HL-60 (cell line): ENCODE results near the gene MEX3C.

Experiments used
- DNase-seq, 2 experiments: peaks; one replicate each; pipeline ENCODE4 v3.0.0-alpha.2; 2010 to 2020; ENCODE audit warnings: low read depth in 1 of 2, low spot score in 1 of 2
- H3K27ac ChIP-seq: fragments of 250-450 bp; sonication (Bioruptor Pico); replicated peaks from 2 replicates; pipeline ENCODE4 v1.5.1; 2020; ENCODE audit warnings: mild to moderate bottlenecking, moderate library complexity
- H3K27me3 ChIP-seq: fragments of 250-450 bp; sonication (Bioruptor Pico); 2 replicates; pipeline ENCODE4 v1.5.1; 2021; ENCODE audit warnings: mild to moderate bottlenecking, moderate library complexity; ENCODE audit not compliant: insufficient read depth, poor library complexity, severe bottlenecking
- H3K4me3 ChIP-seq: replicated peaks from 2 replicates; pipeline ENCODE4 v1.5.1; 2011; ENCODE audit warnings: mild to moderate bottlenecking, control low read depth, low read length; ENCODE audit not compliant: insufficient read depth
- GABPA ChIP-seq: IDR thresholded peaks from 2 replicates; pipeline ENCODE4 v1.6.1; 2012; ENCODE audit warnings: low read depth
- POLR2AphosphoS5 ChIP-seq: IDR thresholded peaks from 2 replicates; pipeline ENCODE4 v1.6.1; 2012; ENCODE audit warnings: low read depth
- SPI1 ChIP-seq: IDR thresholded peaks from 2 replicates; pipeline ENCODE4 v1.6.1; 2012; ENCODE audit warnings: low read depth, mild to moderate bottlenecking, borderline replicate concordance
- TF ChIP-seq, protein P1 (sequence below): IDR thresholded peaks from one replicate; pipeline ENCODE4 v1.5.1; 2011; ENCODE audit warnings: low read length, control low read depth, inconsistent platforms; ENCODE audit not compliant: insufficient read depth
- TF ChIP-seq, protein P2 (sequence below): IDR thresholded peaks from 2 replicates; pipeline ENCODE4 v1.6.1; 2012; ENCODE audit warnings: low read depth; ENCODE audit not compliant: insufficient replicate concordance

The MEX3C gene

DNA sequence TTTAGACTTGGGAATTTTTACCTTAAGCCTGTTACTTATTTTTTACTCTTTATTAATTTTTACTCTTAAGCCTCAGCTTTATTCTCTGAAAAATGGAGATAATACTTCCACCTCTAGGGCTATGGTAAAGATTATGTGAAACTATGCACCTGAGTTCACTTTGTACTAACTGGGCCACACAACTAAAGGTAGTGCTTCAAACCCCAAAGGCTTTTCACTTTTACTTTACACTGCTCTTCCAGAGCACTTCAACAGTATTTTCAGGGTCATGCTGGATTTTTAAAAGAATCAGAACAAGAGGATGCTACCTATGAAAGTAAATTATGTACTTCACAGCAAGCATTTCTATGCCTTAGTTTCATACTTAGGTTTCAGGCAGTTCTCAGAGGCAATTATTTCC lies 27.8 kb downstream of the MEX3C start:
- no peaks in the 10 kb centered on the region for H3K27me3 ChIP-seq
- H3K27ac ChIP-seq: no peak overlapping the region
- DNase-seq: no peak
- TF ChIP-seq GABPA: no peak
- no peak for TF ChIP-seq POLR2AphosphoS5
- TF ChIP-seq, protein P1, sequence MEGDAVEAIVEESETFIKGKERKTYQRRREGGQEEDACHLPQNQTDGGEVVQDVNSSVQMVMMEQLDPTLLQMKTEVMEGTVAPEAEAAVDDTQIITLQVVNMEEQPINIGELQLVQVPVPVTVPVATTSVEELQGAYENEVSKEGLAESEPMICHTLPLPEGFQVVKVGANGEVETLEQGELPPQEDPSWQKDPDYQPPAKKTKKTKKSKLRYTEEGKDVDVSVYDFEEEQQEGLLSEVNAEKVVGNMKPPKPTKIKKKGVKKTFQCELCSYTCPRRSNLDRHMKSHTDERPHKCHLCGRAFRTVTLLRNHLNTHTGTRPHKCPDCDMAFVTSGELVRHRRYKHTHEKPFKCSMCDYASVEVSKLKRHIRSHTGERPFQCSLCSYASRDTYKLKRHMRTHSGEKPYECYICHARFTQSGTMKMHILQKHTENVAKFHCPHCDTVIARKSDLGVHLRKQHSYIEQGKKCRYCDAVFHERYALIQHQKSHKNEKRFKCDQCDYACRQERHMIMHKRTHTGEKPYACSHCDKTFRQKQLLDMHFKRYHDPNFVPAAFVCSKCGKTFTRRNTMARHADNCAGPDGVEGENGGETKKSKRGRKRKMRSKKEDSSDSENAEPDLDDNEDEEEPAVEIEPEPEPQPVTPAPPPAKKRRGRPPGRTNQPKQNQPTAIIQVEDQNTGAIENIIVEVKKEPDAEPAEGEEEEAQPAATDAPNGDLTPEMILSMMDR: no peak
- TF ChIP-seq, protein P2, sequence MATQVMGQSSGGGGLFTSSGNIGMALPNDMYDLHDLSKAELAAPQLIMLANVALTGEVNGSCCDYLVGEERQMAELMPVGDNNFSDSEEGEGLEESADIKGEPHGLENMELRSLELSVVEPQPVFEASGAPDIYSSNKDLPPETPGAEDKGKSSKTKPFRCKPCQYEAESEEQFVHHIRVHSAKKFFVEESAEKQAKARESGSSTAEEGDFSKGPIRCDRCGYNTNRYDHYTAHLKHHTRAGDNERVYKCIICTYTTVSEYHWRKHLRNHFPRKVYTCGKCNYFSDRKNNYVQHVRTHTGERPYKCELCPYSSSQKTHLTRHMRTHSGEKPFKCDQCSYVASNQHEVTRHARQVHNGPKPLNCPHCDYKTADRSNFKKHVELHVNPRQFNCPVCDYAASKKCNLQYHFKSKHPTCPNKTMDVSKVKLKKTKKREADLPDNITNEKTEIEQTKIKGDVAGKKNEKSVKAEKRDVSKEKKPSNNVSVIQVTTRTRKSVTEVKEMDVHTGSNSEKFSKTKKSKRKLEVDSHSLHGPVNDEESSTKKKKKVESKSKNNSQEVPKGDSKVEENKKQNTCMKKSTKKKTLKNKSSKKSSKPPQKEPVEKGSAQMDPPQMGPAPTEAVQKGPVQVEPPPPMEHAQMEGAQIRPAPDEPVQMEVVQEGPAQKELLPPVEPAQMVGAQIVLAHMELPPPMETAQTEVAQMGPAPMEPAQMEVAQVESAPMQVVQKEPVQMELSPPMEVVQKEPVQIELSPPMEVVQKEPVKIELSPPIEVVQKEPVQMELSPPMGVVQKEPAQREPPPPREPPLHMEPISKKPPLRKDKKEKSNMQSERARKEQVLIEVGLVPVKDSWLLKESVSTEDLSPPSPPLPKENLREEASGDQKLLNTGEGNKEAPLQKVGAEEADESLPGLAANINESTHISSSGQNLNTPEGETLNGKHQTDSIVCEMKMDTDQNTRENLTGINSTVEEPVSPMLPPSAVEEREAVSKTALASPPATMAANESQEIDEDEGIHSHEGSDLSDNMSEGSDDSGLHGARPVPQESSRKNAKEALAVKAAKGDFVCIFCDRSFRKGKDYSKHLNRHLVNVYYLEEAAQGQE: no peak
- no peak for TF ChIP-seq SPI1
- H3K4me3 ChIP-seq: no peak overlapping the region

DNA sequence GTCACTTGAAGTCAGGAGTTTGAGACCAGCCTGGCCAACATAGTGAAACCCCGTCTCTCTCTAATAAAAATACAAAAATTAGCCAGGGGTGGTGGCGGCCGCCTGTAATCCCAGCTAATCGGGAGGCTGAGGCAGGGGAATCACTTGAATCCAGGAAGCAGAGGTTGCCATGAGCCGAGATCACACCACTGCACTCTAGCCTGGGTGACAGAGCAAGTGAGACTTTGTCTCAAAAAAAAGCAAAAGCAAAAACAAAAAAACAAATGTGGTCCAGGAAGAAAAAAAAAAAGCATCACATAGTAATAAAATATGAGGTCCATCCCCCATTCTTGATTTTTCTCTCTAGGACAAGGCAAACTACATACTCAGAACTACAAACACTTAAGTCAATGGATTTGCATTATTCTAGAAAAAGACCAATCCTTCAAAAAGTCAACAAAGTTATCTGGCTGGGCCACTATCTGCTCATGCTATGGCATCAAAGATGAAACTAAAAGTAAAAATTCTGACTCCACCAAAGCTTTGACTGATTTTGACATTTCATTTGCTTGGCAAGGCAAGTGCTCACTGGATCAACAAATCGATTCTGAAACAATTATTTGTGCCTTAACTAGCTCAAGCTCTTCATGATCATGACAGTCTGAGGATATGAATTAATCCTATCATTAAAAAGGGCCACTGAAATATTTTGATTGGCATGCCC lies 28.4 kb downstream of the MEX3C start:
- H3K4me3 ChIP-seq: no peak overlapping the region
- TF ChIP-seq, protein P2: no peak
- TF ChIP-seq SPI1 (no peak), GABPA (no peak), POLR2AphosphoS5 (no peak)
- TF ChIP-seq, protein P1: no peak
- no peak for DNase-seq
- no peak overlapping the region for H3K27ac ChIP-seq
- H3K27me3 ChIP-seq: no peaks in the 10 kb centered on the region

DNA sequence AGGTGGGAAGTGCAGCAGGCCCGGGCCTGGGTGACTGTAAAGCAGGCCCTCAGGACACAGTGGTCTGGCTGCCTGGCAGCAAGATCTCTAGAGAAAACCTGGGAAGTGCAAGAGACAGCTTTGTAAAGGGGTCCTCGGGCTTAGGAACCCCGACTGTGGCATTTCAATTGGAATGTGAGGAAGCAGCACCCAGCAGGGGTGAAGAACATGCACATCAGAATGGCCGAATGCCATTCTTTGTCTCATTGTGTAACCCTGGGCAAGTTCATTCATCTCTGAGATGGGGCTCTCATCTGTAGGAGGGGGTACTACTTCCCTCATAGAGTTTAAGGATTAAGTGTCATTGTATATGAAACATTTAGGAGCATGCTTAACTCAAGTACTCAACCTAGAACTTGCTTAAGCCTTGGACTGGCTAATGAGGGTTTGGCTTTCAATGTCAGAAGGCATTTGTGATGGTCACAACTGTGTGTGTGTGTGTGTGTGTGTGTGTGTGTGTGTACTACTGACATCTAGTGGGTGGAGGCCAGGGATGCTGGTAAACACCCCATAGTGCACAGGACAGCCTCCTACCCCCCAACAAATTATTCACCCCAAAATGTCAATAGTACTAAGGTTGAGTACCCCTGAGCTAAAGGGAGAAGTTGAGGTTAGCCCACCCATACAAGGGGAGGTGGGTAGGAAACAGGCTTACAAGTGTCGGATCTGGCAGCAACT lies 29.3 kb downstream of the MEX3C start:
- H3K27me3 ChIP-seq: no peaks in the 10 kb centered on the region
- no peak for DNase-seq
- H3K27ac ChIP-seq: no peak overlapping the region
- TF ChIP-seq, protein P1: no peak
- TF ChIP-seq, protein P2: no peak
- no peak overlapping the region for H3K4me3 ChIP-seq
